HG03097 (cell line): ENCODE results near the gene ACP6.

ENCODE experiments used
- ATAC-seq: cut with Tn5 transposase; IDR thresholded peaks from one replicate; pipeline ENCODE4 v1.9.1; 2021; ENCODE audit not compliant: unreplicated experiment, low FRiP score

The ACP6 gene

DNA sequence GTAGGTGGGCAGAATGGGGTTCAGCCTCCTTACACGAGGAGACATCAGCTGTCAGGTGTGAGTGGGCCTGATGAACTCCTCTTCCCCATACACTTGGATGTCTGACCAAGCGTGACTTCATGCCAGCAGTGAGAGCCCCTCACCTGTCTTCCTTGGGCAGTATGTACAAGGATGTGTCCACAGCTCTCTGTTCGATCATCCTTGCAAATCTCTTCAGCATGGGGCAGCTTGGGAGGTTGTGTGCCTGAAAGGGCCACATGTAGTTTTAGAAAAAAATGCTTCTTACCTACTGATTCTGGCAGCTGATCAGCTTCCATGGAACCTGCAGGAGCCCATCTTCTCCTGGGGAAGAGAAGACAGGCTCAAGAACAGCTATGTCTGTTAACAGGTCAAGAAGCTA is 18.0 kb downstream of the ACP6 start:
- no peak for ATAC-seq

DNA sequence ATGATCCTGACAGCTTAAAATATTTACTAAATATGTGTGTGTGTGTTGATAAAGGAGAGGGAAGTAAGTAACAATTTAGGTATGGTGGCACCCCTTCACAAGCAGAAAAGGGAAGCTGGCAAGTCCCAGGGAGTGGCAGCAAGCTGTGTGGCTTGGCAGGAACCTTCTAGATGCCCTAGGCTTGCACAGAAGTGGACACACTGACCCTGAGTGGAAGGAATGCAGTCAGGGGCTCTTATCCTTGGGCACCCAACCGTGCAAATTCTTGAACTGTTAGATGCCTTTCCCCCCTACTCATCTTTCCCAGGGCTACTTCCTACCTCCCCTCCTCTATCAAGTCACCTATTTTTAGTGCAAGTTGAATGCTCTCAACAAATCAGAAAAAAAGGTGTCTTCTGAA is 18.9 kb downstream of the ACP6 start:
- no peak for ATAC-seq

DNA sequence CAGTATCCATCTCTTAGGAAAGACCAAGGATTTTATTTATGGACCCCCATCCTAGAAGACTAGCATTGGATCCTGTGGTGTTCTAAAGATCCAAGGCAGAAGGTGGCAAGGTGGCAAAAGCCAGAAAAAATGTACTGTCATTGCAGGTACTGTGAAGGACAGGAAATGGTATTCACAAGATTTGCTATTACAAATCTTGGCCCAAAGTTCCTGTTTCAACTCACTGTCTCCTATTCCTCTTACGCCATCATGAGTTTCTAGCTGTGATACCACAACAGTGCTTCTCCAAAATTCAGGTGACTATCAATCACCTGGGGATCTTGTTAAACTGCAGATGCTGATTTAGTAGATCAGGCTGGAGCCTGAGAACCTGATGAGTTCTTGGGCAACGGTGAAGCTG is 21.4 kb downstream of the ACP6 start:
- ATAC-seq: no peak

- ATAC-seq: no peak
Measured at GRCh38 chr1:147647796-147648633, 22.3 kb downstream of the ACP6 start.

DNA sequence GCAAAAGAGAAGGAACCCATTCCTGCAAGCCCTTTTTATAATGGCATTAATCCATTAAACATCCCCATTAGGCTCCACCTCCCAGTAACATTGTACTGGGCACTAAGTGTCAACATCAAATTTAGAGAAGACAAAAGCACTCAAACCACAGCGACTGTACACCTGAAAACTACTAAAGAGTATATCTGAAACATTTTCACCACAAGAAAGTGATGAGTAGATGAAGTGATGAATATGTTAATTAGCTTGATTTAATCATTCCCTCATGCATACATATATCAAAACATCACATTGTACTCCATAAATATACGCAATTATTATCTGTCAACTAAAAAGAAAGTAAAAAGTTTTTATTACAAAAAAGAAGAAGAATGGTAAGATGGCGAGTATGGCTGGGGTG is 26.4 kb downstream of the ACP6 start:
- no peak for ATAC-seq

DNA sequence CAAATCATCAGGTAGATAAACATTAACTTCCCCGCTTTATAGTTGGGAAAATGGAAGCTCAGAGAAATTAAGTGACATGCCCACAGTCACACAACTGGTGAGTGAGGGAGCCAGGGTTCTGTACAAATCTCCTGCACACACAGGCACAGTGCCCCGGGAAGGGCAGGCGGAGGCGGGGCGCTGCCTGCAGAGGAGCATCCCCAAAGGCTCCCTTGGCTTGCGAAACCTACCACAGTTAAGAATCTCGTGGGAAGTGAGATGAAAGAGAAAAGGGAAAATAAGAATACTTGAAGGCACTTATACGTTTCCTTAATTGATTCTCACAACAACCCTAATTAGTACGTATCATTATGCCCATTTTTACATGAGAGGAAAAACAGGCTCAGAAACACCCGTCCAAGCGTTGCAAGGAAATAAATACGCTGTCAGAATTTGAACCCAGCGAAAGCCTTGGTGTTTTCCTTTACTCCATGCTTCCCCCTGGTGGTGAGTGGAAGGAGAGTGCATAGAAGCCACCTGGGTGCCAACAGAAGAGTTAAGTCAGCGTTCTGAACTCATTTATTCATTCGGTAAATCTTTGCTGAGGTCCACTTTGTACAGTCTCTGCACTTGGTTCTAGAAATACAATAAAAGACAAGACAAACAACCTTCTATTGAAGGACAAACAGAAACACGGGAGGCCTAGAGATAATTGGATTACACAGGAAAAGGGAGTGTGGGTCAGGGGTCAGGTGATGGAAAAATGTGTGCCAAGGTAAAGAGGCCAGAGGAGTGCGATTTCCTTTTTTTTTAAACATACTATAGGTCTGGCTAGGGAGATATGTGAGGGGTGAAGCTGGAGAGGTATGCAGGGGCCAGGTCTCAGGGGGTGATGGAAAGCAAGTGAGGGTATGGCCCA is 28.4 kb downstream of the ACP6 start:
- no peak for ATAC-seq

- no peak for ATAC-seq
Measured at GRCh38 chr1:147641291-147641690, 29.0 kb downstream of the ACP6 start.

- peak; percentile 84 for ATAC-seq
Measured at GRCh38 chr1:147640553-147641165, 29.7 kb downstream of the ACP6 start.

- no peak for ATAC-seq
Measured at GRCh38 chr1:147636314-147636713, 34.0 kb downstream of the ACP6 start.

- ATAC-seq: no peak
Measured at GRCh38 chr1:147635342-147635741, 35.0 kb downstream of the ACP6 start.

GRCh38 chr1:147634645-147635044 is 35.7 kb downstream of the ACP6 start:
- ATAC-seq: no peak

- no peak for ATAC-seq
Measured at GRCh38 chr1:147633759-147634158, 36.6 kb downstream of the ACP6 start.

DNA sequence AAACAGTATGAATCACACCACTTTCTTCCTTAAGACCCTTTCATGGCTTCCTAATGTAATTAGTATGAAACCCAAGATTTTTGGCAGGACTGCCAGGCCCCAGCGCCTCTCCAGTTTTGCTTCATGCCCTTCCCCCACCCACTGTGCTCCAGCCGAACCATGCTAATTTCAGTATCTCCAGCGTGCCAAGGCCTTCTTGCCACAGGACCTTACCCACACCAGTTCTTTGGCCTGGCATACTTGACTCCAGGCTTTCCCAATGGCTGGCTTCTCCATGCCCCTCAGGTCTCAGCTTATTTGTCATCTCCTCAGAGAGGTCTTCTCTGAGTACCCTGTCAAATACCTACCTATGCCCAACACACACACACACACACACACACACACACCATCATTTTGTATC is 38.5 kb downstream of the ACP6 start:
- no peak for ATAC-seq

- no peak for ATAC-seq
Measured at GRCh38 chr1:147630447-147630846, 39.9 kb downstream of the ACP6 start.

DNA sequence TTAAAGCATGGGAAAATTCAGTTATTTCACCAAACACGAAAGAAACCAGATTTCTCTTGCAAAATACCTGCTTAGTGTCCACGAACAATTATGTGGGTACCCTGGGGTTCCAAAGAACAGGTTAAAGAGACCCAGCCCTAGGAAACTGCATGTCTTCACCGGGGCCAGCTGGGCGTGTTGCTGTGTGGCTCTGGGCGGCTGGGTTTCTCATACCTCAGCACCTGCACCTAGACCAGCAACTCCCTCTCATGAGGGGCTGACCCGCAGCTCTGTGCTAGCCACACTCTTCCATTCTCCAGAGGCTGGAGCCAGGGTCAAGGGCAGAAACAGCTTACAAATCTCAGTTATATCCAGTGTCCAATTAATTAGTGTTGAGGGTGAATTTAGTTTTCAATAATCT is 40.3 kb downstream of the ACP6 start:
- no peak for ATAC-seq

DNA sequence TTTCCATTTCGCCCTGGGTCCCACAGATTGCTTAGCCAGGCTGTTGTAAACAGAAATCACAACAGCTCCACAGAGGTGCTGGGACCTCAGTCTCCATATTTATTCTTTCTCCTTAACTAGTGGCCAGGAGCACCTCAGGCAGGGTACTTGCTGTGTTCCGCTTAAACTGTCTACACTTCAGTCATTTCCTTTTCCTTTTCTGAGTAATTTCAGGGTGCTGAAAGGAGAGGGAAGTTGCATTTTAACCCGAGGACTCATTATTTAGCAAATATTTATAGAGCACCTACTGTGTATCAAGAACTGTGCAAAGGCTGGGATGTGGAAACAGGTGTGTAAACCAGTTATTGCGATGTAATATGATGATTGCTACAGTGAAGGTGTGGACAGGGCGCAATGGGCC is 41.9 kb downstream of the ACP6 start:
- ATAC-seq: no peak

- no peak for ATAC-seq
Measured at GRCh38 chr1:147627435-147628110, 42.8 kb downstream of the ACP6 start.

DNA sequence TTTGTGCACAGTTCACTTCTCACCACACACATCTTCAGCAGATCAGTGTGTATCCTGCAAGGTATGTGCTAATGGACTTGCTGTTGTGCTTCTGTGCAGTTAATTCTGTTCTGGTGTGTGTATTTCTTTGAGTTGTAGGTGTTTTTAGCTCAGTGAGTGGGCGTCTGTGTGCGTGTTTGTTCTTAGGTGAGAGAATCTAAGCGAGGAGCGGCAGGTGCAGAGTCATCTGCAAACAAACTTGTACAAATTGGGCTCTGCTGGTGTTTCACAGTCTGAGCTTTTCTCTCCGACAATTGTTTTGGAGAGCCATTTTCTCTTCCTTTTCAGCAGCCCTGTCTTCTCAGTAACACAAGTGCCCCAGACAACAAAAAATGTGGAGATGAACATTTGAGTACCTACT is 43.6 kb downstream of the ACP6 start:
- no peak for ATAC-seq

- no peak for ATAC-seq
Measured at GRCh38 chr1:147626291-147626690, 44.0 kb downstream of the ACP6 start.

DNA sequence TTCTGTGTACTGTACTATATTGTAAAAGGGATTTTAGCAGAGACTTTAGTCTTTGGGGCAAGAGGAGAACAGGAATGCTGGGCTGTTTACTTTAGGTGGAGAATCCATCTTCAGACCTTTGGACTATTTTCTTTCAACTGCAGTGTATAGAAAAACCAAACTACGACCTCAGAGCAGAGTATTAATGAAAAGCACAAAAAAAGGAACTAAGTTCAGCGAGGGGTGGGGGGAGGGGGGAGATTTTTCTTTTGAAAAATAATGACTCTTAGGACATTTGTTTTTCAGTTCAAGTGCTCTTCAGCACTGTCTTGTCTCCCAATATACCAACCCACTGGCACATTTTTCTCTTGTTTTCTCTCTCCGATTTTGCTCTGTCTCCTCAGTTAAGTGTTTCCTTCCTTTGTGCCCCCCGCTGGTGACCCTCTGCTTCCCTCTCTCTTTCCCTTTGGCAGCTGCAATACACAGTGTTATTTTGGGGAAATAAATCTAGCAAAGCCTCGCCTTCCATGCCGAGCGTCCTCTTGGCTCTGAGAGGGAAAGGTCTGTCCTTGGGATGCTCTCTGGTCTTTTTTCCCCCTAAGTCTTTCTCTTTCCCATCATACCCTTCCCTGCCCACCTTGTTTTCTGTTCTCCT is 44.8 kb downstream of the ACP6 start:
- no peak for ATAC-seq
